BLaER1 treated with 17β-estradiol and CSF1 and Interleukin-3, amounts not matched to agents 10 nM and 100 nM (cell line): ENCODE measurements around the gene RPP25L.

Source experiments
- H3K27ac ChIP-seq, 11 experiments: shearing (Covaris generic); formaldehyde crosslinking; 2 replicates each; pipeline ENCODE4 v1.8.1; 2022
- H3K27me3 ChIP-seq, 11 experiments: shearing (Covaris generic); formaldehyde crosslinking; 2 replicates each; pipeline ENCODE4 v1.8.1; 2022
- H3K36me3 ChIP-seq, 11 experiments: shearing (Covaris generic); formaldehyde crosslinking; 2 replicates each; pipeline ENCODE4 v1.8.1; 2022
- H3K4me1 ChIP-seq, 10 experiments: shearing (Covaris generic); formaldehyde crosslinking; 2 replicates each; pipeline ENCODE4 v1.8.1; 2022
- H3K4me2 ChIP-seq, 11 experiments: shearing (Covaris generic); formaldehyde crosslinking; 2 replicates each; pipeline ENCODE4 v1.8.1; 2022
- H3K4me3 ChIP-seq, 10 experiments: shearing (Covaris generic); formaldehyde crosslinking; 2 replicates each; pipeline ENCODE4 v1.8.1; 2022
- H3K9ac ChIP-seq, 11 experiments: shearing (Covaris generic); formaldehyde crosslinking; 2 replicates each; pipeline ENCODE4 v1.8.1; 2022
- H3K9me3 ChIP-seq, 11 experiments: shearing (Covaris generic); formaldehyde crosslinking; replicated peaks in 1 of 11; 2 replicates each; pipeline ENCODE4 v1.8.1; 2022
- H4K20me1 ChIP-seq, 11 experiments: shearing (Covaris generic); formaldehyde crosslinking; 2 replicates each; pipeline ENCODE4 v1.8.1; 2022
- Cebpa-rat ChIP-seq, 11 experiments: shearing (Covaris generic); IDR thresholded peaks; 2 replicates each; pipeline ENCODE4 v1.8.1; 2022

RPP25L gene

GRCh38 chr9:34624475-34625185 lies 12.7 kb upstream of the RPP25L start:
- Histone ChIP-seq H3K27ac (no peak overlapping the region), H3K27me3 (peaks cover 90 to 100% (median 100%) of the 10 kb centered on the region in 11 experiments), H3K9me3 (peaks cover 18 to 42% (median 30%) of the 10 kb centered on the region in 11 experiments; a peak in 20 of 22 replicates), H3K4me2 (no peak overlapping the region), H4K20me1 (peaks cover 0 to 34% (median 18%) of the 10 kb centered on the region in 11 experiments; a peak in 14 of 22 replicates), H3K36me3 (no peaks in the 10 kb centered on the region; a peak in 1 of 22 replicates), H3K4me1 (peaks cover 3 to 31% (median 10%) of the 10 kb centered on the region in 10 experiments; a peak in 19 of 20 replicates), H3K9ac (no peak overlapping the region), H3K4me3 (no peak overlapping the region)
- no peak for TF ChIP-seq Cebpa-rat (IDR thresholded peaks at IDR 0.05)

- Histone ChIP-seq H3K4me2 (no peak overlapping the region), H3K4me1 (peaks cover 8 to 28% (median 15%) of the 10 kb centered on the region in 10 experiments; a peak in 19 of 20 replicates), H3K4me3 (0 out of 20 replicates have a peak overlapping the region, but pooled peaks of 1 of the 10 experiments have one; percentile 31), H3K27ac (no peak overlapping the region), H3K9me3 (peaks cover 18 to 44% (median 30%) of the 10 kb centered on the region in 11 experiments; a peak in 20 of 22 replicates), H3K27me3 (peaks cover 80 to 100% (median 98%) of the 10 kb centered on the region in 11 experiments), H3K9ac (no peak overlapping the region), H4K20me1 (peaks cover 0 to 24% (median 11%) of the 10 kb centered on the region in 11 experiments; a peak in 13 of 22 replicates), H3K36me3 (peaks cover 0 to 2% (median 0%) of the 10 kb centered on the region in 11 experiments; a peak in 2 of 22 replicates)
- no peak for TF ChIP-seq Cebpa-rat (IDR thresholded peaks at IDR 0.05)
Measured at GRCh38 chr9:34623374-34624235, 11.7 kb upstream of the RPP25L start.

DNA sequence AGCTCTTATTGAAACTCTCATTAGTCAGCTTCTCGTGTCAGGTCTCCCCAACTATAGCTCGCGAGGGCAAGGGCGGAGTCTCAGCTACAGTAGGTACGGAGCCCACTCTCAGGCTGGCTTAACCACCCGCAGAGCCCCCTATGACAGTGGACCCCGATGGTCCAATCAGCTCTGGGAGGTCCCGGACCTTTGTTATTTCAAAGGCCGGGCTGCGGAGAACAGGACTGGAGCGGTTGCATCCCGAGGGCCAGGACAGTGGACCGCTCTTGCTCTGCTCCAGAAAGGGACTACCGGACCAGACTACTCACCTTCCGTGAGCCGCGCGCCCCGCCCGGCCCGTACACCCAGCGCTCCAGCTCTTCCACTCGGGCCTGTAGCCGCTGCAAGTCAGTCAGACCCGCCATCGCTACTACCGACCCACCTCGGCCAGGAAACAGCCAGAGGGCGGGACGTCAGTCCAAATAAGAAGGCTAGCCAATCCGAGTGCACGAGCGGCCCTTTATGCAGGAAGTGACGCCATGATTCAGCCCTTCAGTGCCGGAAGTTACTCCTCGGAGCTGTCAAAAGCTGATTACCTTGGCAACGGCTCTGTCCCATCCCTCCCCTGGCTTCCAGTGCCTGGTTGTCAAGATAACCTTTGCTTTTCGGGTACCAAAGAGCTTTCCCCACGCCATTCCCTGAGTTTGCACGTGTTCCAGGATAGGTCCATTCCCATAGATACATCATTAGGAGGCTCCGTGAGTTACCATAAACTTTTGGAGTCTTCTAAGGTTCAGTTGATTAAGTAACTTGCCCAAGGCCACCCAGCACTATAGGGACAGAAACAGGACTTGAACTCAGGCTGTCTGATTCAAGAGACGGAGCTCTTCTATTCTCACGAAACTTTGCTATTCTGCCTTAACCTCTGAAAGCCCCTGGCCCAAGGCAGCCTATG lies 8.4 kb upstream of the RPP25L start, which contains the start of gene DCTN3:
TSS of gene DCTN3 (minus strand) at position 435 of the 934 bp plus-strand sequence. CDS start at position 404, 31 bp downstream.
- H3K9me3 ChIP-seq = peaks cover 18 to 44% (median 30%) of the 10 kb centered on the region in 11 experiments; a peak in 20 of 22 replicates
- peak within 1 kb of the TSS in 10 of 11 experiments; percentile 32 to 69 (median 54); a peak in 15 of 22 replicates for H3K27ac ChIP-seq
- peaks cover 47 to 72% (median 65%) of the 10 kb centered on the region in 11 experiments for H3K27me3 ChIP-seq
- peak within 1 kb of the TSS; percentile 70 to 80 (median 74) for H3K4me3 ChIP-seq
- H4K20me1 ChIP-seq = peaks cover 0 to 5% (median 0%) of the 10 kb centered on the region in 11 experiments; a peak in 3 of 22 replicates
- TF ChIP-seq Cebpa-rat (IDR thresholded peaks at IDR 0.05) = no peak
- peak within 1 kb of the TSS; percentile 75 to 90 (median 85) for H3K4me2 ChIP-seq
- H3K4me1 ChIP-seq = peaks cover 6 to 16% (median 11%) of the 10 kb centered on the region in 10 experiments; a peak in 17 of 20 replicates
- peaks cover 0 to 30% (median 20%) of the 10 kb centered on the region in 11 experiments; a peak in 14 of 22 replicates for H3K36me3 ChIP-seq
- H3K9ac ChIP-seq = peak within 1 kb of the TSS; percentile 67 to 79 (median 77); a peak in 21 of 22 replicates

- Histone ChIP-seq H3K9me3 (peaks cover 0 to 8% (median 4%) of the 10 kb centered on the region in 11 experiments; a peak in 16 of 22 replicates), H3K9ac (no peak overlapping the region), H3K4me3 (no peak overlapping the region), H4K20me1 (no peaks in the 10 kb centered on the region), H3K4me2 (no peak overlapping the region), H3K36me3 (peaks cover 0 to 37% (median 22%) of the 10 kb centered on the region in 11 experiments; a peak in 15 of 22 replicates), H3K4me1 (peaks cover 26 to 36% (median 33%) of the 10 kb centered on the region in 10 experiments), H3K27me3 (peaks cover 5 to 20% (median 13%) of the 10 kb centered on the region in 11 experiments; a peak in 21 of 22 replicates), H3K27ac (no peak overlapping the region)
- no peak for TF ChIP-seq Cebpa-rat (IDR thresholded peaks at IDR 0.05)
Measured at GRCh38 chr9:34615132-34615531, 3.2 kb upstream of the RPP25L start.

DNA sequence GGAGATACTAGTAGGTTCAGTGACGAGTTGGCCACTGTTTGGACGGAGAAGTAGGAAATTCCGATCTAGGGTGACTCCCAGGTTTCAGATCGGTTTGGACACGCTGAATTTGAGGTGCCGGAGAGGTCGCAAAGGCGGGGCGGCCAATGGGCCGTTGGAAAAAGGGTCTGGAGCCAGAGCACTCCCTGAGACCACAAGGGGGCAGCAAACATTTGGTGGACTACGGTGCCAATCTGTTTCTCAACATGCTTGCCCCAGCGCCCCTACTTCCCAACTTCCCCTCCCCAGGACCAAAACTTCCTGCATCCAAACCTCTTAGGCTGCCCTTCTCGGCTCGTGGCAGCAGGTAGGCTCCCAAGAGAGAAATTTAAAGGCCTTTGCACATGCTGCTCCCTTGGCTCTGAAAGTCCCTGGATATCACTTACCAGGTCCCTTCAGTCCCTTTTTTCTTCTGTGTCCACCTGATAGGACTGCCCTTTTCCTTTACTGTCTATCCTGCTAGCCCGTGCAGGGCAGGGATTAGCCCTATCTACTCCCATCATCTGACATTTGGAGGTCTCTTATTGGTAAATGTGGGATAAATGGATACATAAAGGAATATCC lies 992 bp upstream of the RPP25L start:
- peak overlapping the region; percentile 92 to 99 (median 97) for H3K4me2 ChIP-seq
- H3K27me3 ChIP-seq = no peaks in the 10 kb centered on the region; a peak in 1 of 22 replicates
- peak overlapping the region in 9 of 11 experiments; percentile 87 to 97 (median 95); a peak in 18 of 22 replicates for H3K27ac ChIP-seq
- H3K9ac ChIP-seq = peak overlapping the region; percentile 89 to 96 (median 94)
- no peaks in the 10 kb centered on the region for H4K20me1 ChIP-seq
- peaks cover 0 to 33% (median 18%) of the 10 kb centered on the region in 11 experiments; a peak in 15 of 22 replicates for H3K36me3 ChIP-seq
- H3K9me3 ChIP-seq = 0 out of 22 replicates have a peak, but pooled peaks cover 0 to 5% (median 0%) of the 10 kb centered on the region in 11 experiments
- H3K4me3 ChIP-seq = peak overlapping the region; percentile 71 to 88 (median 80)
- no peak; a peak in 1 of 22 replicates for TF ChIP-seq Cebpa-rat (IDR thresholded peaks at IDR 0.05)
- H3K4me1 ChIP-seq = peaks cover 19 to 29% (median 26%) of the 10 kb centered on the region in 10 experiments

GRCh38 chr9:34611251-34611810 lies 566 bp downstream of the RPP25L start:
- peaks cover 0 to 18% (median 7%) of the 10 kb centered on the region in 11 experiments; a peak in 12 of 22 replicates for H3K36me3 ChIP-seq
- H3K4me1 ChIP-seq = peaks cover 19 to 29% (median 26%) of the 10 kb centered on the region in 10 experiments
- H3K4me2 ChIP-seq = peak overlapping the region; percentile 92 to 99 (median 97)
- H3K27me3 ChIP-seq = no peaks in the 10 kb centered on the region
- H3K4me3 ChIP-seq = peak overlapping the region; percentile 71 to 88 (median 80)
- H4K20me1 ChIP-seq = no peaks in the 10 kb centered on the region
- no peak for TF ChIP-seq Cebpa-rat (IDR thresholded peaks at IDR 0.05)
- peak overlapping the region; percentile 87 to 97 (median 94) for H3K27ac ChIP-seq
- 0 out of 22 replicates have a peak, but pooled peaks cover 0 to 5% (median 0%) of the 10 kb centered on the region in 11 experiments for H3K9me3 ChIP-seq
- peak overlapping the region; percentile 89 to 96 (median 94) for H3K9ac ChIP-seq
